PC-9 (cell line): ENCODE data around the gene ATAD3B. TPM values are rescaled to one million over a fixed set of nuclear protein-coding genes. Genes with fewer than 3 reads are reported as not detected.
A peak's percentile ranks its signal among the peaks of the same experiment; 100 is the strongest.

Source experiments
- BruUV-seq: library from RNA; stranded (reverse); fragments of 400-500 nt; replicated peaks from 2 replicates; lab custom pipeline; 2021; lab: Mats Ljungman, UMichigan
- CTCF ChIA-PET: fragments of 300-600 bp; sonication (Branson Sonifier 250); formaldehyde crosslinking; loops from one replicate; lab custom pipeline; 2022; ENCODE audit warnings: antibody characterized with exemption; lab: Charles Lee
- POLR2A ChIA-PET: fragments of 300-600 bp; sonication (Branson Sonifier 250); formaldehyde crosslinking; loops from one replicate; lab custom pipeline; 2022; ENCODE audit warnings: antibody characterized with exemption; ENCODE audit not compliant: unreplicated experiment; lab: Charles Lee
- DNase-seq, 2 experiments: peaks; one replicate each; pipeline versions ENCODE4 v3.0.0 to v3.0.0-alpha.2; 2015 to 2022; ENCODE audit warnings: mixed read lengths in 1 of 2
- H2AFZ ChIP-seq: fragments of 200-600 bp; sonication (generic); 2 replicates; pipeline ENCODE4 v1.8.1; 2017; ENCODE audit warnings: antibody characterized with exemption
- H3F3A ChIP-seq: fragments of 200-600 bp; sonication (generic); 2 replicates; pipeline ENCODE4 v1.8.1; 2017; ENCODE audit warnings: antibody characterized with exemption, mild to moderate bottlenecking, low read depth; ENCODE audit not compliant: insufficient read depth
- H3K27ac ChIP-seq: fragments of 200-600 bp; sonication (generic); 2 replicates; pipeline ENCODE4 v1.6.1; 2016; ENCODE audit warnings: mixed run types
- H3K27me3 ChIP-seq: fragments of 200-600 bp; sonication (generic); 2 replicates; pipeline ENCODE4 v1.6.1; 2016; ENCODE audit warnings: low read depth, mixed run types; ENCODE audit not compliant: insufficient read depth
- H3K36me3 ChIP-seq: fragments of 200-600 bp; sonication (generic); 2 replicates; pipeline ENCODE4 v1.6.1; 2016; ENCODE audit warnings: low read depth, mixed run types
- H3K4me1 ChIP-seq: fragments of 200-600 bp; sonication (generic); replicated peaks from 2 replicates; pipeline ENCODE4 v1.6.1; 2016; ENCODE audit warnings: mixed run types; ENCODE audit not compliant: insufficient read depth
- H3K4me2 ChIP-seq: fragments of 200-600 bp; sonication (generic); 2 replicates; pipeline ENCODE4 v1.6.1; 2017; ENCODE audit warnings: mixed run types
- H3K4me3 ChIP-seq: fragments of 200-600 bp; sonication (generic); 2 replicates; pipeline ENCODE4 v1.6.1; 2016; ENCODE audit warnings: mixed run types
- H3K79me2 ChIP-seq: fragments of 200-600 bp; sonication (generic); 2 replicates; pipeline ENCODE4 v1.6.1; 2017; ENCODE audit warnings: low read depth, mixed run types
- H3K9me2 ChIP-seq: fragments of 200-600 bp; sonication (generic); 2 replicates; pipeline ENCODE4 v1.8.1; 2017; ENCODE audit warnings: mild to moderate bottlenecking; ENCODE audit not compliant: insufficient read depth
- H3K9me3 ChIP-seq: fragments of 200-600 bp; sonication (generic); 2 replicates; pipeline ENCODE4 v1.8.1; 2016; ENCODE audit warnings: low read depth; ENCODE audit not compliant: insufficient read depth
- H4K20me1 ChIP-seq: fragments of 200-600 bp; sonication (generic); 2 replicates; pipeline ENCODE4 v1.8.1; 2017; ENCODE audit not compliant: insufficient read depth
- CTCF ChIP-seq: fragments of 200-600 bp; sonication (generic); conservative IDR thresholded peaks from 2 replicates; pipeline ENCODE4 v1.6.1; 2017; ENCODE audit warnings: mixed run types, antibody characterized with exemption, mild to moderate bottlenecking, moderate library complexity
- EZH2 ChIP-seq: fragments of 200-600 bp; sonication (generic); IDR thresholded peaks from 2 replicates; pipeline ENCODE4 v1.8.0; 2017; ENCODE audit warnings: antibody characterized with exemption, low read depth
- intact Hi-C: fragments of 100-400 bp; cut with micrococcal nuclease; formaldehyde crosslinking; loops from one replicate; pipeline ENCODE4 v1.10.0; 2022; ENCODE audit not compliant: unreplicated experiment
- total RNA-seq: library from RNA; stranded (reverse); gene quantifications from 2 replicates; pipeline ENCODE4 v1.2.3, GENCODE V29; 2021

Gene ATAD3B
- total RNA-seq, 1 experiment from 2014 or later, result 32.8 TPM

DNA sequence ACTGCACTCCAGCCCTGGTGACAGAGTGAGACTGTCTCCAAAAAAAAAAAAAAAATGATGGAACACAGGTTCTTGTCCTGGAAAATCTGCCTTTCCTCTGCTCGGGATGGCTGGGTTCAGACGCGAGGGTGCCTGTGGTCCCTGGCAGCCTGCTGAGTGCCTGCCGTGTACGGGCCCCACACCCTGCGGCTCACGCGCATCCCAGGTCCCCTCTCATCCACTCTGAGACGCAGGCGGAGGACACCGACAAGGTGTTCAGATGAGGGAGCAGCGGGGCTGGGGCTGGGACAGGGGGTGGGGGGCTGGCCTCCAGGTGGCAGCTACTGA lies 46.2 kb upstream of the ATAD3B start:
- BruUV-seq, result no TSS peak
- no peaks in the 10 kb centered on the region for H3K36me3 ChIP-seq
- no peak overlapping the region for H3K4me3 ChIP-seq
- peaks cover 26% of the 10 kb centered on the region for H3K4me1 ChIP-seq
- no peaks in the 10 kb centered on the region for H4K20me1 ChIP-seq
- H3K27me3 ChIP-seq, result no peaks in the 10 kb centered on the region
- DNase-seq, result no peak
- intact Hi-C loops, result no loop called here
- no peak for TF ChIP-seq EZH2
- POLR2A ChIA-PET, result interaction anchor here (0.7 kb wide), 1 partner anchor 14 kb away, joined by 4 read pairs; no protein-coding TSS in a partner anchor
- no peak overlapping the region for H2AFZ ChIP-seq
- no peaks in the 10 kb centered on the region for H3K9me2 ChIP-seq
- peaks cover 14% of the 10 kb centered on the region; the same call in 1 of the 2 replicates for H3F3A ChIP-seq
- H3K4me2 ChIP-seq, result no peak overlapping the region
- H3K79me2 ChIP-seq, result no peaks in the 10 kb centered on the region
- no peak overlapping the region for H3K27ac ChIP-seq
- H3K9me3 ChIP-seq, result no peaks in the 10 kb centered on the region
- CTCF ChIA-PET, result no interaction called here

DNA sequence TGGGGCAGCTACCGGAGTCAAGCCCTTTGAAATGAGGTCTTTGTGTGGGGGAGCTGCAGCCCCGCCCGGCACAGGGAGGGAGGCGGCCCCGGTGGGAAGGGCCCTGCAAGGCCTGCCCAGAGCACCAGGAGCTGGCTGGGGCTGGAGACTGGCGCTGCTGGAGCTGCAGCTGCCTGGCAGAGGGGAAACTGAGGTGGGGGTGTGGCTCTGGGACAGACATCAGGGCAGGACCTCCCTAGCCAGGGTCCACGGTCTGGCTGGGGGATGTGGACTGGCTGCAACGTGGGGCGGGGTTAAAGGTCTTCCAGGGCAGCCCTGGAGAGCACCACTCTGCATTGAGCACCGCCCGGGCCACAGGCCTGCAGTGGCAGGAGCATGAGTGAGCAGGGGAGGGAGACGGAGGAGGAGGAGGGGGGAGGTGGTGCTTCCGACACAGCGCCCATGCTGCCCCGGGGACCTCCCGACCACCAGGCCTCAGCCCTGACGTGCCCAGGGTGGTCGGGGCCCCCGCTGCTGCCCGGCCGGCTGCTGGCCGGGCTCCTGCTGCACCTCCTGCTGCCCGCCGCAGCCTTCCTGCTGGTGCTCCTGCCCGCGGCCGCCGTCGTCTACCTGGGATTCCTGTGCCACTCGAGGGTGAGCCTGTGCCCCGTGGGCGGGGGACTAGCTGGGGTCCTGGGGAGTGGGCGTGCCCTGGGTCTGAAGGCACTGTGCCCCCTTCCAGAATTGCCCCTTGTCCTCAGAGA lies 45.6 kb upstream of the ATAD3B start:
- Histone ChIP-seq H3K4me1 (peaks cover 31% of the 10 kb centered on the region), H3K4me2 (no peak overlapping the region), H3K79me2 (no peaks in the 10 kb centered on the region), H3K9me3 (no peaks in the 10 kb centered on the region), H3K27me3 (no peaks in the 10 kb centered on the region), H3F3A (peaks cover 17% of the 10 kb centered on the region; the same call in 1 of the 2 replicates), H4K20me1 (no peaks in the 10 kb centered on the region), H3K4me3 (no peak overlapping the region), H3K9me2 (no peaks in the 10 kb centered on the region), H2AFZ (no peak overlapping the region), H3K27ac (no peak overlapping the region), H3K36me3 (no peaks in the 10 kb centered on the region)
- ChIA-PET CTCF (interaction anchor here (0.6 kb wide), 1 partner anchor 16 kb away, joined by 3 read pairs; no protein-coding TSS in a partner anchor), POLR2A (interaction anchor here (0.5 to 0.7 kb wide), 2 partner anchors 14 to 38 kb away, joined by 3 to 4 read pairs; no protein-coding TSS in a partner anchor)
- no TSS peak for BruUV-seq
- DNase-seq, result peak in 1 of 2 experiments; percentile 49
- no peak for TF ChIP-seq EZH2
- TF ChIP-seq CTCF, result no peak
- intact Hi-C loops, result no loop called here

DNA sequence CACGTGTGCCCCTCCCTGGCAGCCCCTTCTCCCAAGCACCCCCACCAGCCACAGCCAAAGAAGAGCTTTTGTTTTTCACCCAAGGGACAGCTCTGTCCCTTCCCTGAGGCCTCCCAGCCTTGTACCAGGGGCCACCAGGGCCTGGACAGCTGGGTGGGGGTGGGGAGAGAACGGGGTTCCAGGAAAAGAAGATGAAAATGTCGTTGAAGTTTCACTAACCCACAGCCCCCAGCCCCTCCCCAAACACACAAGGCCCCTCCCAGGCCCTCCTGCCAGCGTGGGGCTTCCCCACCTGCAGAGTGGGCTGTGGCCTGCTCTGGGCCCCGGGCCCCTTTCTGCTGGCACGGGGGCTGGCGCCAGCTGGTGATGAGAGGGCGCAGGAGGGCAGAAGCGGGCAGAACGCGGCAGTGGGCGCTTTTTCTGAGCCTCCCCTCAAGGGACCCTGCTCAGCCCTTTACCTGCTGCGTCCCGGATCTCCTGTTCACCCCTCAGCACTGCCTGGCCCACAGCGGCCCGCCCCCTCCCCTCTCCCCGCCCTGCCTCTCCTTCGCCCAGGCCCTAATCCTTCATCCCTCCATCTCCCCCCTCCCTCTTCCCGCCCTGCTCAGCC lies 45.0 kb upstream of the ATAD3B start:
- ChIA-PET POLR2A (interaction anchor here (0.5 kb wide), 1 partner anchor 39 kb away, joined by 3 read pairs; no protein-coding TSS in a partner anchor), CTCF (interaction anchor here (0.6 kb wide), 1 partner anchor 17 kb away, joined by 3 read pairs; no protein-coding TSS in a partner anchor)
- Histone ChIP-seq H4K20me1 (no peaks in the 10 kb centered on the region), H3F3A (peaks cover 20% of the 10 kb centered on the region; the same call in 1 of the 2 replicates), H3K36me3 (no peaks in the 10 kb centered on the region), H3K27ac (no peak overlapping the region), H3K4me2 (no peak overlapping the region), H3K9me2 (no peaks in the 10 kb centered on the region), H3K9me3 (no peaks in the 10 kb centered on the region), H2AFZ (no peak overlapping the region), H3K27me3 (no peaks in the 10 kb centered on the region), H3K79me2 (no peaks in the 10 kb centered on the region), H3K4me1 (peaks cover 38% of the 10 kb centered on the region), H3K4me3 (no peak overlapping the region)
- DNase-seq, result no peak
- TF ChIP-seq CTCF (no peak), EZH2 (no peak)
- intact Hi-C loops, result no loop called here
- no TSS peak for BruUV-seq
